Activated T-helper 17 cell treated with anti-CD3 and anti-CD28 coated beads, Interleukin-2, amount 50 U/mL, for 72 hours (primary cell): Measurements from ENCODE around the gene IL20RB. TPM values are rescaled to one million over a fixed set of nuclear protein-coding genes. Genes with fewer than 3 reads are reported as not detected.
A peak's percentile ranks its signal among the peaks of the same experiment; 100 is the strongest.
"Not testable (repeated sequence)": the region's sequence is repeated elsewhere in the genome, so short reads cannot be mapped to it uniquely, and the experiment has no call there.

Experiments used
- ATAC-seq: fragments of 150-1000 bp; cut with Tn5 transposase; replicated peaks from 2 replicates; pipeline ENCODE4 v1.10.0; 2021; ENCODE audit warnings: mild to moderate bottlenecking, moderate library complexity
- H3K27ac Mint-ChIP-seq: one replicate; pipeline ENCODE4 v1.8.0; 2022; ENCODE audit warnings: mixed read lengths
- H3K27me3 Mint-ChIP-seq: one replicate; pipeline ENCODE4 v1.8.0; 2022; ENCODE audit warnings: mixed read lengths
- H3K36me3 Mint-ChIP-seq: one replicate; pipeline ENCODE4 v1.8.0; 2022; ENCODE audit warnings: low read depth, mild to moderate bottlenecking, mixed read lengths
- H3K4me1 Mint-ChIP-seq: one replicate; pipeline ENCODE4 v1.8.0; 2022; ENCODE audit warnings: mixed read lengths
- H3K4me3 Mint-ChIP-seq: one replicate; pipeline ENCODE4 v1.8.0; 2022; ENCODE audit warnings: mild to moderate bottlenecking, mixed read lengths
- H3K9me3 Mint-ChIP-seq: one replicate; pipeline ENCODE4 v1.8.0; 2022; ENCODE audit warnings: mixed read lengths
- total RNA-seq, 2 donors: library from RNA; stranded (reverse); gene quantifications; one replicate each; pipeline ENCODE4 v1.2.3, GENCODE V29; 2022

IL20RB gene
- total RNA-seq, 2 donors from 2014 or later: 1.6 to 3.7 TPM

GRCh38 chr3:136954980-136955780, 2.6 kb upstream of the IL20RB start:
- no peak for ATAC-seq
- peak overlapping the region; percentile 24 for H3K27ac Mint-ChIP-seq
- H3K4me3 Mint-ChIP-seq: no peak overlapping the region
- no peaks in the 10 kb centered on the region for H3K9me3 Mint-ChIP-seq
- no peaks in the 10 kb centered on the region for H3K36me3 Mint-ChIP-seq
- H3K27me3 Mint-ChIP-seq: no peaks in the 10 kb centered on the region
- peaks cover 14% of the 10 kb centered on the region for H3K4me1 Mint-ChIP-seq

- H3K4me1 Mint-ChIP-seq: peaks cover 14% of the 10 kb centered on the region
- no peaks in the 10 kb centered on the region for H3K36me3 Mint-ChIP-seq
- ATAC-seq: no peak
- H3K27ac Mint-ChIP-seq: peak overlapping the region; percentile 24
- H3K9me3 Mint-ChIP-seq: no peaks in the 10 kb centered on the region
- no peaks in the 10 kb centered on the region for H3K27me3 Mint-ChIP-seq
- H3K4me3 Mint-ChIP-seq: no peak overlapping the region
Observed at GRCh38 chr3:136955813-136956212, 2.0 kb upstream of the IL20RB start.

GRCh38 chr3:136956971-136957370, 812 bp upstream of the IL20RB start:
- H3K9me3 Mint-ChIP-seq: no peaks in the 10 kb centered on the region
- ATAC-seq: no peak
- no peak overlapping the region for H3K27ac Mint-ChIP-seq
- no peaks in the 10 kb centered on the region for H3K27me3 Mint-ChIP-seq
- H3K4me1 Mint-ChIP-seq: peaks cover 14% of the 10 kb centered on the region
- no peak overlapping the region for H3K4me3 Mint-ChIP-seq
- H3K36me3 Mint-ChIP-seq: no peaks in the 10 kb centered on the region

GRCh38 chr3:136958939-136959338, 1.2 kb downstream of the IL20RB start:
- no peaks in the 10 kb centered on the region for H3K36me3 Mint-ChIP-seq
- peaks cover 14% of the 10 kb centered on the region for H3K4me1 Mint-ChIP-seq
- no peaks in the 10 kb centered on the region for H3K27me3 Mint-ChIP-seq
- no peak overlapping the region for H3K4me3 Mint-ChIP-seq
- ATAC-seq: no peak
- no peak overlapping the region for H3K27ac Mint-ChIP-seq
- no peaks in the 10 kb centered on the region for H3K9me3 Mint-ChIP-seq

- Mint-ChIP-seq H3K4me1 (peaks cover 13% of the 10 kb centered on the region), H3K4me3 (no peak overlapping the region), H3K27ac (no peak overlapping the region), H3K9me3 (no peaks in the 10 kb centered on the region), H3K27me3 (no peaks in the 10 kb centered on the region), H3K36me3 (no peaks in the 10 kb centered on the region)
- peak; percentile 63 for ATAC-seq
Observed at GRCh38 chr3:136959599-136959998, 1.8 kb downstream of the IL20RB start.

- no peaks in the 10 kb centered on the region for H3K9me3 Mint-ChIP-seq
- no peak overlapping the region for H3K4me3 Mint-ChIP-seq
- no peaks in the 10 kb centered on the region for H3K36me3 Mint-ChIP-seq
- H3K27ac Mint-ChIP-seq: no peak overlapping the region
- no peaks in the 10 kb centered on the region for H3K27me3 Mint-ChIP-seq
- peaks cover 4% of the 10 kb centered on the region for H3K4me1 Mint-ChIP-seq
- no peak for ATAC-seq
Observed at GRCh38 chr3:136960838-136961836, 3.4 kb downstream of the IL20RB start.

- Mint-ChIP-seq H3K9me3 (no peaks in the 10 kb centered on the region), H3K36me3 (no peaks in the 10 kb centered on the region), H3K27me3 (no peaks in the 10 kb centered on the region), H3K4me1 (peaks cover 4% of the 10 kb centered on the region), H3K4me3 (no peak overlapping the region), H3K27ac (no peak overlapping the region)
- ATAC-seq: no peak
Observed at GRCh38 chr3:136962927-136963326, 5.1 kb downstream of the IL20RB start.

- not testable (repeated sequence) for H3K4me3 Mint-ChIP-seq, H3K36me3 Mint-ChIP-seq, H3K4me1 Mint-ChIP-seq, ATAC-seq, H3K9me3 Mint-ChIP-seq, H3K27ac Mint-ChIP-seq, H3K27me3 Mint-ChIP-seq
Observed at GRCh38 chr3:136969539-136969938, 11.8 kb downstream of the IL20RB start.

GRCh38 chr3:136973352-136973751, 15.6 kb downstream of the IL20RB start:
- ATAC-seq: no peak
- peaks cover 7% of the 10 kb centered on the region for H3K9me3 Mint-ChIP-seq

GRCh38 chr3:136974670-136975069, 16.9 kb downstream of the IL20RB start:
- H3K36me3 Mint-ChIP-seq: no peaks in the 10 kb centered on the region
- H3K9me3 Mint-ChIP-seq: peaks cover 7% of the 10 kb centered on the region
- no peaks in the 10 kb centered on the region for H3K27me3 Mint-ChIP-seq

More at GRCh38 chr3:136973352-136973751, 15.6 kb downstream of the IL20RB start:
- no peaks in the 10 kb centered on the region for H3K36me3 Mint-ChIP-seq
- H3K27ac Mint-ChIP-seq: no peak overlapping the region
- H3K4me1 Mint-ChIP-seq: no peaks in the 10 kb centered on the region
- no peak overlapping the region for H3K4me3 Mint-ChIP-seq
- H3K27me3 Mint-ChIP-seq: no peaks in the 10 kb centered on the region

GRCh38 chr3:136979204-136979603, 21.4 kb downstream of the IL20RB start:
- peaks cover 5% of the 10 kb centered on the region for H3K9me3 Mint-ChIP-seq
- no peaks in the 10 kb centered on the region for H3K36me3 Mint-ChIP-seq
- no peaks in the 10 kb centered on the region for H3K27me3 Mint-ChIP-seq
- no peaks in the 10 kb centered on the region for H3K4me1 Mint-ChIP-seq
- no peak overlapping the region for H3K27ac Mint-ChIP-seq
- H3K4me3 Mint-ChIP-seq: no peak overlapping the region
- ATAC-seq: no peak

More at GRCh38 chr3:136974670-136975069, 16.9 kb downstream of the IL20RB start:
- Mint-ChIP-seq H3K4me1 (no peaks in the 10 kb centered on the region), H3K27ac (no peak overlapping the region), H3K4me3 (no peak overlapping the region)
- no peak for ATAC-seq

GRCh38 chr3:136979684-136980083, 21.9 kb downstream of the IL20RB start:
- H3K27me3 Mint-ChIP-seq: no peaks in the 10 kb centered on the region

GRCh38 chr3:136982033-136982432, 24.2 kb downstream of the IL20RB start:
- Mint-ChIP-seq H3K4me3 (no peak overlapping the region), H3K9me3 (no peaks in the 10 kb centered on the region), H3K27ac (no peak overlapping the region), H3K36me3 (no peaks in the 10 kb centered on the region), H3K4me1 (no peaks in the 10 kb centered on the region), H3K27me3 (no peaks in the 10 kb centered on the region)
- no peak for ATAC-seq

More at GRCh38 chr3:136979684-136980083, 21.9 kb downstream of the IL20RB start:
- Mint-ChIP-seq H3K9me3 (peaks cover 3% of the 10 kb centered on the region), H3K36me3 (no peaks in the 10 kb centered on the region), H3K4me1 (no peaks in the 10 kb centered on the region), H3K4me3 (no peak overlapping the region), H3K27ac (no peak overlapping the region)
- no peak for ATAC-seq

- ATAC-seq: no peak
- Mint-ChIP-seq H3K36me3 (no peaks in the 10 kb centered on the region), H3K9me3 (no peaks in the 10 kb centered on the region), H3K4me3 (no peak overlapping the region), H3K27ac (no peak overlapping the region), H3K27me3 (no peaks in the 10 kb centered on the region), H3K4me1 (no peaks in the 10 kb centered on the region)
Observed at GRCh38 chr3:136982520-136983138, 24.8 kb downstream of the IL20RB start.
